GM21737 (cell line): Measurements from ENCODE around the gene PPP2R2C.

Experiments
- ATAC-seq: cut with Tn5 transposase; IDR thresholded peaks from one replicate; pipeline ENCODE4 v1.9.1; 2021; ENCODE audit warnings: mild to moderate bottlenecking, moderate library complexity; ENCODE audit not compliant: unreplicated experiment

Gene PPP2R2C

GRCh38 chr4:6494431-6495295, 22.2 kb upstream of the PPP2R2C start:
- ATAC-seq, result no peak

- no peak for ATAC-seq
Observed at GRCh38 chr4:6493658-6494304, 21.4 kb upstream of the PPP2R2C start.

- no peak for ATAC-seq
Observed at GRCh38 chr4:6492861-6493657, 20.6 kb upstream of the PPP2R2C start.

GRCh38 chr4:6492027-6492590, 19.7 kb upstream of the PPP2R2C start:
- no peak for ATAC-seq

- ATAC-seq, result no peak
Observed at GRCh38 chr4:6491235-6491634, 18.8 kb upstream of the PPP2R2C start.

- no peak for ATAC-seq
Observed at GRCh38 chr4:6489927-6490326, 17.5 kb upstream of the PPP2R2C start.

GRCh38 chr4:6487466-6487865, 15.1 kb upstream of the PPP2R2C start:
- ATAC-seq, result no peak

- no peak for ATAC-seq
Observed at GRCh38 chr4:6480534-6481088, 8.2 kb upstream of the PPP2R2C start.

GRCh38 chr4:6478546-6479220, 6.3 kb upstream of the PPP2R2C start:
- ATAC-seq, result no peak

- ATAC-seq, result no peak
Observed at GRCh38 chr4:6476893-6477292, 4.5 kb upstream of the PPP2R2C start.

GRCh38 chr4:6475492-6476020, 3.1 kb upstream of the PPP2R2C start:
- ATAC-seq, result no peak

GRCh38 chr4:6474705-6475457, 2.5 kb upstream of the PPP2R2C start:
- ATAC-seq, result no peak

- ATAC-seq, result no peak
Observed at GRCh38 chr4:6474053-6474568, 1.7 kb upstream of the PPP2R2C start.

- no peak for ATAC-seq
Observed at GRCh38 chr4:6473264-6474052, 1.0 kb upstream of the PPP2R2C start.

GRCh38 chr4:6472008-6472386, 417 bp downstream of the PPP2R2C start:
- ATAC-seq, result no peak

GRCh38 chr4:6471307-6472007, 957 bp downstream of the PPP2R2C start:
- no peak for ATAC-seq

- ATAC-seq, result no peak
Observed at GRCh38 chr4:6470502-6471306, 1.7 kb downstream of the PPP2R2C start.
